NCI-H1436 treated with DMSO at 0.1 percent for 48 hours (cell line): Measurements from ENCODE around the gene STARD5.
"Not testable (repeated sequence)": the region's sequence is repeated elsewhere in the genome, so short reads cannot be mapped to it uniquely, and the experiment has no call there.

Experiments used
- DNase-seq: peaks from one replicate; lab custom pipeline; 2025; lab: John Stamatoyannopoulos, UW

STARD5 gene

GRCh38 chr15:81323944-81324881, at the start of gene STARD5:
TSS of gene STARD5 (minus strand) at chr15:81324141. CDS start at chr15:81324099, 42 bp downstream.
- peak; percentile 70 for DNase-seq

GRCh38 chr15:81373176-81373575, 49.2 kb upstream of the STARD5 start:
- peak; percentile 3 for DNase-seq

DNA sequence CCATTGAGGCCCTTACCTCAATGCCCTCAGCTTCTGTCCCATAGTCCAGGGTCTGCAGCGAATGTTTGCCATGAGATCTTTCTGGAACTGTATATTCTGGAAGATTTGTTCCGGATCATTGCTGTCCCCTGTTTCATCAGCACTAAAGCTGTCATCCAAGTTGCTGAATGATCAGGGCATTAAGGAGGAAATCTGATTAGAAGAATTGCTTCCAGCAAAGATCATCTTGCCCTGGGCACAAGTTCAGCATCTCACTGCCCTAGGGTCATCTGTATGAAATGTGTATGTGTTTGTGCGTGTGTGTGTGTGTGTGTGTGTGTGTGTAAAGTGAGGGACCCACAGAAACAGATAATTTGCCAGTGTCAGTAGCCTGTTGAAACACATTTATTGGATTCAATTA, 48.6 kb upstream of the STARD5 start:
- no peak for DNase-seq

- no peak for DNase-seq
Observed at GRCh38 chr15:81363718-81364500, 40.0 kb upstream of the STARD5 start.

DNA sequence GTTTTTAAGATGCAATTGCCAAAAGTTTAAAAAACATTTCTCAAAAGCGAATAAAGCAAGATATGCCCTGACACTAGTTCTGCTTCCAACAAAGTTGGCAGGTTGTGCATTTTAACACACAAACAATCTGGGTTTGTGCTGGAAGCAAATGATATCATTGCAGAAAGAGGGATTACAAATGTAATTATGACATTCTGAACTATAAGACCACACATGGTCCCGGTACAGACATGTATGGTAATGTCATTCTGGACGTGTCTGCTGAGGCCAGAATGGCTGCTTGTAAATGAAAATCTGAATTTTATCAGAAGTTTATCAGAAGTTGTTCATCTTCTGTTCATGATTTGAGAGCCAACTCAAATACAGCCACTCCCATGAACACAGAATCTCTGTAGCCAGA, 39.3 kb upstream of the STARD5 start:
- no peak for DNase-seq

- no peak for DNase-seq
Observed at GRCh38 chr15:81362790-81363189, 38.8 kb upstream of the STARD5 start.

DNA sequence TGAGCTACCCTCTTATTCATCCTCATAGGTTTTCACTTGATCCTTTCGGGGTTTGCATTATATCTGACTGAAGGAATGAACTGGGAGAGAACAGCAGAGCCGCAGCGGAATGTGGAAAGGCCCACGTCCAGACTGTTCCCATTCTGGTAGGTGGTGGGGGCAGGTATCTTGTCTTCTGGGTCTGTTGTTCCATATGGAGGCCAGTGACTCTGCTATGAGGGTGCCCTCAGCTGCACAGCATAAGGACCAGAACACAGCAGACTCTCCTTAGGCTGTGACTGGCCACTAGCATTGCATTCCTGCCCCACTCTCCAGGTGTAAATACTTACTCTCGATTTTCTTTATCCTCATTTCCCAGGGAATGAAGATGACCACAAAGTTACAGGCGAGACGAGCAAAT, 38.0 kb upstream of the STARD5 start:
- no peak for DNase-seq

DNA sequence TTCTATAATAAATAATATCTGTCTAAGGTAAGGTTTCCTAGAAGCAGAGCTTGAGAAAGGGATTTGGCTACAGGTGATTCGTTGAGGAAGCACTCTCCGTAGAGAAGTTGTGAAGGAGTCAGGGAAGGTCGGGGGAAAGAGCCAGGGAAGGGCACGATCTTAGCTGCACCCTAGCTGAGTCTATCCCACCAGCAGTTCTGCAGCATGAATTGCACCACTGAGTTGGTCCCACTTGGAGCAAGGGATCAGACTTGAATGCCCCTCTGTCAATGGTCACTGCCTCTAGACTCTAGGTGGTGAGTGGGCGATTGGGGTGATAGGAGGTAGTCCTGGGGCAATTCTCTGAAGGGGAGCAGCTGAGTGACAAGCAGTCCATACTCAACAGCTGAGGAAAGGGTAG, 36.5 kb upstream of the STARD5 start:
- no peak for DNase-seq

DNA sequence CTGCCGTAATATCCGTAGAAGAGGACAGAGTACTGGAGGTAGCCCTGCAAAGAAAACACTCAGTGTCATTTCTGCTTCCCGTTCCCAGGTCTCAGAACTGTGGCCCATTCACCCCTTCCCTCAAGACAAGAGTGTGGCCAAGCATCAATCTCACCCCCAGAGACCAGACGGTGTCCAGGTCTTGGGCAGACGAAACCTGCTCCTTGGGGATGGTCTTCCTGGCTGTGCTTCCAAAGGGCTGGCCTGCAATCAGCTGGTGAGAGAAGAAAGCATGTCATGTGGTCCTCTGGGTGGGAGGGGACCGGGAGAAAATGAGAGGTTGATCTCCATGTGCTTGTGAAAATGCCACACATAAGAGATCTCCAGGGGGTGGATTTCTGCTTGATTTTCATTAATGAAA, 34.3 kb upstream of the STARD5 start:
- DNase-seq = no peak

DNA sequence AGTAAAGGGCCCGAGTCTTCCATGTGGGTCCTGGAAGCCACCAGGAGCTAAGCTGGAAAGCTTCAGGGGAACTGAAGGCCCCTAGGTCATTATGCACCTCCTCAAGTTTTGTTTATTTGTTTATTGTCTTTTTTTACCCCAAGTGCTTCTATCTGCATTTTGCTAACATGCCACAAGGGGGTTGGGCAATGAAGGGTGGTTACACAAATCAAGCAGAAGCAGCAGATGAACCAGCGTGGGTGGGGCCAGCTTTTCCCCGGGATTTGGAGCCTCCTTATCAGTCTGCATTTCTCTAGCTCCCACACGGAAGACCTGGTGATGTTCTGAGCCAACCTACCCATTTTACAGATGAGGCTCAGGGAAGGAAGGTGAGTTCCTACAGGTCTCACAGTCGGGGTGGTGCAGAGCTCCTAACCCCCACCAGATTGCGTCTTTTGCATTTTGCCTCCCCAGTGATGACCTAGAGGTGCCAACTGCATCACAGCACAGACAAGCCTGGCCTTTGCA, 33.3 kb upstream of the STARD5 start:
- no peak for DNase-seq

- no peak for DNase-seq
Observed at GRCh38 chr15:81356252-81356651, 32.3 kb upstream of the STARD5 start.

DNA sequence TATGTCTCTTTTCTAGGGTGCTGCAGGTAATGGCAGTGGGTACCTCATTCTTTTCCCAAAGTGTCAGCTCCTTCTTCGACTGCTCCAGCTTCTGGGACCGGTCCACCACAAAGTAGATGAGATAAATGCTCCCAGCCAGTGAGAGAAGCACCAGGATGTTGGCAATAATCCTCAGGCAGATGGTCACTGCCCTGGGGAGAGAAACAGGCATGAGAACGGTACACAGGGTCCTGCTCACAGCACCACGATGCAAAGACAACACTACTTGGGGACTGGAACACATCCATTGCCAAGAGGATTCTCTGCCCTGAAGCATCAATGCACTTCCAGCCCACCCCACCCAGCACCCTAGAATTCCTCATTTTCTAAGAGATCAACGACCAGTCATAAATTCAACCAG, 27.7 kb upstream of the STARD5 start:
- no peak for DNase-seq

GRCh38 chr15:81349271-81349670, 25.3 kb upstream of the STARD5 start:
- DNase-seq = no peak

DNA sequence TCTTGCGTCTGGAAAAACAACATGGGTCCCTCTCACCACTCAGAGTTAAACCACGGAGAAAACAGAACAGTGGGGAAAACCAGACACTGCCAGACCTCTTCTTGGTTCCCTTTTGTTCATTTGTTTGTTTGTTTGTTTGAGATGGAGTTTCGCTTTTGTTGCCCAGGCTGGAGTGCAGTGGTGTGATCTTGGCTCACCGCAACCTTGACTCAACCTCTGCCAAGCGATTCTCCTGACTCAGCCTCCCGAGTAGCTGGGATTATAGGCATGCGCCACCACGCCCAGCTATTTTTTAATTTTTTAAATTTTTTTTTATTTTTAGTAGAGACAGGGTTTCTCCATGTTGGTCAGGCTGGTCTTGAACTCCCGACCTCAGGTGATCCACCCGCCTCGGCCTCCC, 24.8 kb upstream of the STARD5 start:
- DNase-seq = not testable (repeated sequence)

DNA sequence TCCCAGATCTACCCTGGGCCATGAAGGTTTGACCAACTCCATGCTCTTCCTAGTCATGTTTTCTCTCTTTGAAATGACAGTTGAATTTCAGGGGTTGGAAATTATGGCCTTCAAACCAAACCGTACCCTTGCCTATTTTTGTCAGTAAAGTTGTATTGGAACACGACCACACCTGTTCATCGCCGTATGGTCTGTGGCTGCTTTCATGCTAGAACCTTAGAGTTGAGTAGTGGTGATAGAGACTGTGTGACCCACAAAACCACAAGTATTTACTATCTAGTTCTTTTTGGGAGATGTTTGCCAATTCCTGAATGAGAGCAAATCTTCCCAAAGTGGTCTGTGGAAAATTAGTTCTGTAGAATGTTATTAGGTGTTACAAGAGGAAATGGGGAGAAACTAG, 24.0 kb upstream of the STARD5 start:
- no peak for DNase-seq

DNA sequence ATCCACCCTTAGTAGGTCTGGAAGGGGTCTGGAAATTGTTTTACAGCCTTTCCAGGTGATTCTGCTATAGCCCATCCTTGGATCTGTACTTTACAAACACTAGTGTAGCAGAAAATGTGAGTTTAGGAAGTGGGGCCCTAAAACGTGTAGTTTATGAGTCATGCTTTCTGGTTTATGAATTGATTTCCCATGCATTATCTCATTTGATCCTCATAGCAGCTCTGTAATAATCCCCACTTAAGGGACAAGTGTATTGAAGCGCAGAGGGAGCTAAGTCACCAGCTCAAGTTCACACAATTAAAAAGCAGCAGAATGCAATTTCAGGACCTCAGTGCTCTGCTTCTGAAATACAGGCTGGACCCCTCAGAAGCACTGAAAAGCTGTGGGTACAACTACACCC, 22.7 kb upstream of the STARD5 start:
- DNase-seq = no peak

DNA sequence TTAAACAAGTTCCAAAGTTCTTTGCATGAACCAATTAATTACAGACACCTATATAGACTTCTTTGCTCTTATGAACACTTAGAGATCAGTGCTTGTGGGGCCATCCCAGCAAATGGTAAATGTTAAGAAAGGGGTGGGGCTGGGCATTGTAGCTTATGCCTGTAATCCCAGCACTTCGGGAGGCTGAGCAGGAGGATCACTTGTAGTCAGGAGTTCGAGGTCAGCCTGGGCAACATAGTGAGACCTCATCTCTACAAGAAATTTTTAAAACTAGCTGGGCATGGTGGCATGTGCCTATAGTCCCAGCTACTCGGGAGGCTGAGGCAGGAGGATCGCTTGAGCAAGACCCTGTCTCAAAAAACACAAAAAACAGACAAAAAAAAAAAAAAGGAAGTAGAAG, 19.4 kb upstream of the STARD5 start:
- no peak for DNase-seq

DNA sequence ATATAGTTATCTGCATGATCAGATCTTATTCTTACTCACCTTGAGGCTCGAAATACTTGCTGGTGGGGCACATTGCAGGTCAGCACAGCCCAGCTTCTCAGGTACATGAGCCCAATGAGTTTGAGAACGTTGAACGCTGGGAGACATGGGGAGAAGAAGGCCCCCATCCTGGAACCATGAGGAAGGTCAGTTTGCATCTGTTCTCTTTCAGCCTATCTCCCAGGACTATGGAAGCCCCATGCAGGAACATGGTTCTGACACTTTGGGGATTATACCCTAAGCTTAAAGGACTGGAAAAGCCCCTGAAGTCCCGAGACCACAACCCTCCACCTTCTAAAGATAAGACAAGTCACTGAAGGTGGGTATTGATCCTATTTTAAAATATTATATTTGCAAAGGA, 17.4 kb upstream of the STARD5 start:
- DNase-seq = no peak

DNA sequence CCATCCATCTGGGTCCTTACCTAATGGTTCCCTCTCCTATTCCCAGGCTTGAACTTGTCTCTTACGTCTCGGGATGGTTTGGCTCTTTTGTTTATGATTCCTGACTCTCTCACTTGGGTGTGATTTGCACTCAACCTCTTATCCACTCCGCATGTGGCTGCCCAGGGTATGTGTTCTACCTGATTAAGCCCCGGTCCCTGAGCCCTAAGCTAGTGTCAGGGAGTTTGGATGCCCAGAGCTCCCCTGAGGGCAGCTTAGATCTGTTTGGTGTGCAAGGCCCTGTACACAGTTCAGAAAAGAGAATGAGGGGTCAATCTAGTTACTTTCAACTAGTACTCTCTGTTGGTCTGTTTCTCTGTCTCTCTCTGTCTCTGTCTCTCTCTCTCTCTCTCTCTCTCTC, 15.9 kb upstream of the STARD5 start:
- DNase-seq = no peak

- DNase-seq = no peak
Observed at GRCh38 chr15:81339321-81339720, 15.4 kb upstream of the STARD5 start.

- no peak for DNase-seq
Observed at GRCh38 chr15:81338170-81339007, 14.4 kb upstream of the STARD5 start.

DNA sequence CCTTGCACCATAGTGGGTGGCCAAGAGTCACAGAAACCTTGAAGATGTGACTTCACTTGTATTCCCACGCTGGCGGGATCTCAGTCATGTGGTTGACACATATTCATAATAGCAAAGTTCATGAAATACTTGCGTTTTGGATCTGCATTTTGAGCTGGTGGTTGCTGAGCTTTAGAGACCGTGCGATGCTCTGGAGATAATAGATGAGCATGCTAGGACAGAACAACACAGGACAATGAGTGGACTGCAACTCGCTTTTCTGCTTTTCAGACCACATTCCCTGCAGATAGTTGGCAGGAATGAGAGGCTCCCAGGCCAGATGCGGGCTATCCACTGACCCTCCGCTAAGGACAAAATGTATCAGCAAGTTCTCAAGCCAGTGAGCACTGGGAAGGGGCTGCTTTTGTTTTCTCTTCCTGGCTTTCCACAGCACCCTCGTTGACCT, 13.8 kb upstream of the STARD5 start:
- DNase-seq = no peak
